Measurements from ENCODE around the gene TGFA.

The TGFA gene

DNA sequence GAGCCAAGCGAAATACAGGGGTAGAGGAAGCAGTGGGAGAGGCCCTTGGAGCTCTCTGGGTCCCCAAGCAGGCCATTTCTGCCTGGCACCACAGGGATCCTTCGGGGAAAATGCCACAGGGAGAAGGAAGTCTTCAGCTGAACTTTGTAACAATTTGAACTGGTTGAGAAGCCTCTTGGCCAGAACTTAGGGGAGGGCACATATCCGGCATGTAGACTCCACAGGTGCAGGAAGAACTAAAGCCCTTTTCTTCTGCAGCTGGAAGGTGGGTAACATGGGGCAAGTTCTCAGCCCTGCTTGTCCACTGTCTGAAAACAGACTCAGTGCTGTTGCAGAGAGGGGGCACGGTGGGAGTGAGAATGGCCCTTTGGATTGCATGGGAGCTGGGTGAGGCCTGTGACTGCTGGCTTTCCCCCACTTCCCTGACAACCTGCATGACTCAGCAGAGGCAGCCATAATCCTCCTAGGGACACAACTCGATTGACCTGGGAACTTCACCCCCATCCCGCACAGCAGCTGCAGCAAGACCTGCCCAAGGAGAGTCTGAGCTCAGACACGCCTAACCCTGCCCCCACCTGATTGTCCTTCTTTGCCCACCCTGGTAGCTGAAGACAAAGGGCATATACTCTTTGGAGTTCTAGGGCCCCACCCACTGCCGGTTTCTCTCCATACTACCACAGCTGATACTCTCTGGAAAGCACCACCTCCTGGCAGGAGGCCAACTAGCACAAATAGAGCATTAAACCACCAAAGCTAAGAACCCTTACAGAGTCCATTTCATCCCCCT lies 150.2 kb downstream of the TGFA start:
- DNase-seq = peak; percentile 50

DNA sequence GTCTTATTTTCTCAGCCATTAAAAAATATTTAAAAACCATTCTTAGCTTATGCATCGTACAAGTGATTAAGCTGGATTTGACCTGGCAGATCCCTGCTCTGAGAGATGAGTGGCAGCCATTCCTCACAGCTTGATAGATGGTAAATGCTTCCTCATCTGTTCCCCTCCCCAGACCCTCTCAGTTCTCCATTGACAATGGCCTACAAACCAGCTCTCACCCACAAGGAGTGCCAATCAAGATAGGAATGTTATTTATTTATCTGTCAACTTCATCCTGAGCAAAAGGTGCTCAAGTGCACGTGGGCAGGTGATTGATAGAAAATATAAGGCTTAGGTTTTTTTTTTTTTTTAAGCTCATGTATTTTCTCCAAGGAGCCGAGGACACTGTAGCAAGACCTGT lies 153.1 kb downstream of the TGFA start:
- no peak for DNase-seq

DNA sequence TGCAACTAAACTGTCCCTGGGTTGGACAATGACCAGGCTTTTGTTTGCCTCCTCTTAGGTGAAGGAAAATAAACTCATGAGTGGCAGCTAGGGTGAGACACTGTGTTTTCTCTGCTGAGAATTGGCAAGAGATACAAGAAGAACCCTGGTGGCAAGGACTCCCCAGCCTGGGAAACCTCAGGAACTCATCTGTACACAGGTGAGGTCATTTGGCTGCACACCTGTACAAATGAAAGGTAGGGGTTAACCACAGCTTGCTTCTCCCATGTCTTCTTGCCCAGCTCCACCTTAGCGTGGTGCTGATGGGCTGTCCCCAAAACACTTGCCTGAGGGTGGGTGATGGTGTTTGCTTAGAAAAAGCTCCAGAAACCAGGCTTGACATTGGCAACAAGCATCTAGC lies 154.6 kb downstream of the TGFA start:
- DNase-seq = no peak

All from NCI-H1105 treated with DMSO at 0.1 percent for 48 hours (cell line).